ENCODE measurements around the gene TADA2A.

The TADA2A gene

DNA sequence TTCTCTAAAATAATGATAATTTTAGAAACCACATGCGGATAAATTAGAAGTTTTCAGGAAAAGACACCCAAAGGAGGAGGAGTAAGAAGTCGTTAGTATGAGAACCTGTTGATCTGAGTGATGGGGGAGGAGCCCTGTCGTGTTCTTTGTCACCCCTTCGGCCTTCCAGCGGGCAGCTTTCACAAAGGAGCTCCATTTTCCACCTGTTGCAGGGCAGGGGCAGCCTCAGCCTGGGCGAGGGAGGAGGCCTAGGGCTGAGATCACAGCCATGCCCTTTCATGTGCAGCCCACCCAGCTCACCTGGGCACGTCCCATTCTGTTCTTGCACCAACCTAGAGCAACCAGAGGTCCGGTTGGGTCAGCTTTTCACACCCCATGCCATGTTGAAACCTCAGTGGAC, 88.3 kb downstream of the TADA2A start:
- Mint-ChIP-seq H3K4me1 (peaks cover 44% of the 10 kb centered on the region), H3K9me3 (no peaks in the 10 kb centered on the region)

DNA sequence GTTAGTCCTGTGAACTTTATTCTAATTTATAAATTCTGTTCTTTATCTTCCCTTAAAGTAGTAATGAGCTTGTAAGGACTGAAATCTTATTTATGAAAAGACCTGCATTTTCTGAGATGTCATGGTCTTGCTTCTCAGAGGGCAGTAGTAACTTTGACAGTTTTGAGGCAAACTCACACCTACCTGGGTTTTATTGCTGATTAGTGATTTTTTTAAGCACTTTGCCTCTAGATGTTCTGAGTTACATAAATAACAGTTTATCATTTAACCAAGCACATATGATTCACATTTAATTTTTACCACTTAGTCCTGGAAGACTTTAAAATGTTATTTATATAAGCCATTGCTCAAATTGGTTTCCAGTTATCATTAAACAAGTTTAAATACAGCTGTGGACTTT, 93.7 kb downstream of the TADA2A start:
- no peak for DNase-seq
- Mint-ChIP-seq H3K36me3 (ENCODE audit: low read depth) (peaks cover 22% of the 10 kb centered on the region), H3K27me3 (ENCODE audit: low read depth, poor library complexity) (no peaks in the 10 kb centered on the region), H3K27ac (no peak overlapping the region), H3K9me3 (no peaks in the 10 kb centered on the region), H3K4me1 (peaks cover 12% of the 10 kb centered on the region), H3K4me3 (no peak overlapping the region)
- TF ChIP-seq, protein P1, sequence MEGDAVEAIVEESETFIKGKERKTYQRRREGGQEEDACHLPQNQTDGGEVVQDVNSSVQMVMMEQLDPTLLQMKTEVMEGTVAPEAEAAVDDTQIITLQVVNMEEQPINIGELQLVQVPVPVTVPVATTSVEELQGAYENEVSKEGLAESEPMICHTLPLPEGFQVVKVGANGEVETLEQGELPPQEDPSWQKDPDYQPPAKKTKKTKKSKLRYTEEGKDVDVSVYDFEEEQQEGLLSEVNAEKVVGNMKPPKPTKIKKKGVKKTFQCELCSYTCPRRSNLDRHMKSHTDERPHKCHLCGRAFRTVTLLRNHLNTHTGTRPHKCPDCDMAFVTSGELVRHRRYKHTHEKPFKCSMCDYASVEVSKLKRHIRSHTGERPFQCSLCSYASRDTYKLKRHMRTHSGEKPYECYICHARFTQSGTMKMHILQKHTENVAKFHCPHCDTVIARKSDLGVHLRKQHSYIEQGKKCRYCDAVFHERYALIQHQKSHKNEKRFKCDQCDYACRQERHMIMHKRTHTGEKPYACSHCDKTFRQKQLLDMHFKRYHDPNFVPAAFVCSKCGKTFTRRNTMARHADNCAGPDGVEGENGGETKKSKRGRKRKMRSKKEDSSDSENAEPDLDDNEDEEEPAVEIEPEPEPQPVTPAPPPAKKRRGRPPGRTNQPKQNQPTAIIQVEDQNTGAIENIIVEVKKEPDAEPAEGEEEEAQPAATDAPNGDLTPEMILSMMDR (IDR thresholded peaks at IDR 0.05) = no peak

More for the DNA sequence above, 88.3 kb downstream of the TADA2A start:
- Mint-ChIP-seq H3K27me3 (ENCODE audit: low read depth, poor library complexity) (peaks cover 4% of the 10 kb centered on the region), H3K27ac (no peak overlapping the region), H3K4me3 (no peak overlapping the region), H3K36me3 (ENCODE audit: low read depth) (peaks cover 8% of the 10 kb centered on the region)
- no peak for DNase-seq
- TF ChIP-seq, protein P1 (IDR thresholded peaks at IDR 0.05) = no peak

DNA sequence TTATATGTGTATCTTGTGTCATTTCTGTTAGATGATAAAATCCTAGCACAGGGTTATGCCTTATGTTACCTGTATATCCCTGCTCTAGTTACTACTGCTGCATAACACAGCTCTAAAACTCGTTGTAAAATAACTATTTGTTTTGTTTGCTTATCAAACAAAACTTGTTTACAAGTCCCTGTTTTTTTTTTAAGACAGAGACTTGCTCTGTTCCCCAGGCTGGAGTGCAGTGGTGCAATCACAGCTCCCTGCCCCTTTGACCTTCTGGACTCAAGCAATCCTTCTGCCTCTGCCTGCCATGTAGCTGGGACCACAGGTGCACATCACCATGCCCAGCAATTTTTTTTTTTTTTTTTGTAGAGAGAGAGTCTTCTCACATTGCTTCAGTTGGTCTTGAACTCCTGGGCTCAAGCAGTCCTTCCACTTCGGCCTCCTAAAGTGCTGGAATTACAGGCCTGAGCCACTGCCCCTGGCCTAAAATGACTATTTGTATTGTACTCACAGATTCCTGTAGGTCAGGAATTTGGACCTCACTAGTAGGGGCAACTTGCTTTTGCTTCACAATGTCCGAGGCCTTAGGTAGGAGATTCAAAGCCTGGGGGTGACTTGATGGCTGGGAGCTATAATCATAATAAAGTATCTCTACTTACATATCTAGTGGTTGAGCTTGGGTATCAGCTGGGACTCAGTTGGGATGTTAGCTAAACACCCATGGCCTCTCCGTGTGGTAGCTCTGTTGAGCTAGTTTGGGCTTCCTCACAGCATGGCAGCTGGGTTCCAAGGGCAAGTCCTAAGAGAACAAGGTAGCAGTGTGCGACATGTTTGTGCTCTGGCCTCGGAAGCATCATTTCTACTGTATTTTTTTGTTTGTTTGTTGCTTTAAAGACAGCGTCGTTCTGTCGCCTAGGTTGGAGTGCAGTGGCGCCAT, 95.6 kb downstream of the TADA2A start:
- no peak for DNase-seq
- Mint-ChIP-seq H3K27ac (peak overlapping the region; percentile 71), H3K4me1 (peaks cover 22% of the 10 kb centered on the region), H3K4me3 (no peak overlapping the region), H3K9me3 (no peaks in the 10 kb centered on the region), H3K36me3 (ENCODE audit: low read depth) (peaks cover 22% of the 10 kb centered on the region), H3K27me3 (ENCODE audit: low read depth, poor library complexity) (no peaks in the 10 kb centered on the region)
- TF ChIP-seq, protein P1 (IDR thresholded peaks at IDR 0.05) = no peak

DNA sequence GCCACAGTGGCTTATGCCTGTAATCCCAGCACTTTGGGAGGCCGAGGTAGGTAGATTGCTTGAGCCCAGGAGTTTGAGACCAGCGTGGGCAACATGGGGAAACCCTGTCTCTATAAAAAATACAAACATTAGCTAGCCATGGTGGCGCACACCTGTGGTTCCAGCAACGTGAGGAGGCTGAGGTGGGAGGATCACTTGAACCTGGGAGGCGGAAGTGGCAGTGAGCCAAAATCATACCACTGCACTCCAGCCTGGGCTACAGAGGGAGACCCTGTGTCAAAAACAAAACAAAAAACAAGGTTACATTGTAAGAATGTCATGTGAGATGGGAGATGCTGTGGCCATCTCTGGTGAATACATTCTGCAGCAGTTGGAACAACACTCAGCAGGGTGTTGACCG, 96.5 kb downstream of the TADA2A start:
- Mint-ChIP-seq H3K9me3 (no peaks in the 10 kb centered on the region), H3K27ac (no peak overlapping the region), H3K4me3 (no peak overlapping the region), H3K27me3 (ENCODE audit: low read depth, poor library complexity) (no peaks in the 10 kb centered on the region), H3K36me3 (ENCODE audit: low read depth) (peaks cover 18% of the 10 kb centered on the region), H3K4me1 (peaks cover 22% of the 10 kb centered on the region)
- TF ChIP-seq, protein P1 (IDR thresholded peaks at IDR 0.05) = no peak
- DNase-seq = no peak

DNA sequence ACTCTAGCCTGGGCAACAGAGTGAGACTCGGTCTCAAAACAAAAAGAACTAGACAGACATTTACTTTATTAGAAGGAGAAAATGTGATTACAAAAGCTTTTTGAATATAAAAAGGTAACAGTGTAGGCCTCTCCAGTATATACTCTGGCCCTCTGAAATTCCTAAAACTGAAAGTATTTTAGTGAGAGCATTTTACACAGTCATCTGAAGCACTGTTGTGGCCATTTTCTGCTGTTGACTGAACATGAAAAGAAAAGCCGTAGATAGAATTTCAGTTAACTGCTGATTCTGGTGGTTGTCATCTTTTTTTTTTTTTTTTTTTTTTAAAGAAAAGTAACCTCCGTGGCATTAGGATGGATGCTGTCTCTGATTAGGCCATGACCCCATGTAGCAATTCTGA, 98.6 kb downstream of the TADA2A start:
- Mint-ChIP-seq H3K27me3 (ENCODE audit: low read depth, poor library complexity) (no peaks in the 10 kb centered on the region), H3K4me3 (no peak overlapping the region), H3K36me3 (ENCODE audit: low read depth) (peaks cover 15% of the 10 kb centered on the region), H3K4me1 (peaks cover 22% of the 10 kb centered on the region), H3K9me3 (no peaks in the 10 kb centered on the region), H3K27ac (no peak overlapping the region)
- no peak for DNase-seq
- TF ChIP-seq, protein P1 (IDR thresholded peaks at IDR 0.05) = no peak

DNA sequence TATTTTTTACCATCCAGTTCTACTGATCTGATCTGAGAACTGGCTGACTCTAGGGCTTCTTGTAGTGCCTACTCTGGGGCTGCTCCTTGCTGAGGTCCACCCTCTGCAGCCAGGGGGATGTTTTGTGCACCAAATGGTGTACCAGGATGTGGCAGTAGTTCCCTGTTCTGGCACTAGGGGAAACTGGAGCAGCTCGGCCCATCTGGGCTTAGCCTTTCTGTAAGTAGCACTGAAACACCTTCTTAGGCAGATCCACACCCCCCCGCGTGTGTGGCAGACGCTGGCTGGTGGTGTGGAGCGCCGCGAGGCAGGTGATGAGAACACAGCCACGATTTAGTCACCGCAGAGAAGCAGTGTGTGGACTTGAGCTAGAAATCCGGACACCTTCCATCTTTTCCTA, 100.0 kb downstream of the TADA2A start:
- no peaks in the 10 kb centered on the region for H3K27me3 Mint-ChIP-seq (ENCODE audit: low read depth, poor library complexity)
- peaks cover 23% of the 10 kb centered on the region for H3K36me3 Mint-ChIP-seq (ENCODE audit: low read depth)
- DNase-seq = peak; percentile 41
- no peaks in the 10 kb centered on the region for H3K9me3 Mint-ChIP-seq
- H3K4me1 Mint-ChIP-seq = peaks cover 18% of the 10 kb centered on the region
- TF ChIP-seq, protein P1 (IDR thresholded peaks at IDR 0.05) = peak; percentile 52
- no peak overlapping the region for H3K27ac Mint-ChIP-seq
- no peak overlapping the region for H3K4me3 Mint-ChIP-seq
